ENCODE measurements around the gene TIMMDC1. TPM values are rescaled to one million over a fixed set of nuclear protein-coding genes. Genes with fewer than 3 reads are reported as not detected.

The TIMMDC1 gene
- total and polyA plus RNA-seq, 10 of the 15 experiments (the other 5 are each of a cell fraction or from before 2014, with no cell fraction given), result 55.9 to 146 (median 72.1) TPM

DNA sequence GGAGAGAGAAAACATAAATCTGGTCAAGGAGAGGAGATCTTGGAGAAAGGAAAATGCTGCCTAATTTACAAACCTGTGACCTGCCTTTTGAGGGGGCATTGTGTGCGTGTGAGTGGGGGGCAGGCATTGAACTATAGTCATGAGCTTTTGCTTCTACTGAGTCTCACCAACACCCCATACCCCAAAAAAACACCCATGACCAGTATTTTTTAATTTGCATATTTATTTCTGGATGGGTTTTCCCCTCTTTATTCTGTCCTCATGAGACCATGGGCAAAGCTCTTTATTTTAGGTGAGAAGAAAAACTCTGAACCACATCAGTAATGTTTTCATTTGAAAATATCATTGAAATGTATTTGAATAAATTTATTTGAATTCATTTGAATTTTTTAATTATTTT lies 40.4 kb downstream of the TIMMDC1 start (continued):
- TF ChIP-seq, protein P1, sequence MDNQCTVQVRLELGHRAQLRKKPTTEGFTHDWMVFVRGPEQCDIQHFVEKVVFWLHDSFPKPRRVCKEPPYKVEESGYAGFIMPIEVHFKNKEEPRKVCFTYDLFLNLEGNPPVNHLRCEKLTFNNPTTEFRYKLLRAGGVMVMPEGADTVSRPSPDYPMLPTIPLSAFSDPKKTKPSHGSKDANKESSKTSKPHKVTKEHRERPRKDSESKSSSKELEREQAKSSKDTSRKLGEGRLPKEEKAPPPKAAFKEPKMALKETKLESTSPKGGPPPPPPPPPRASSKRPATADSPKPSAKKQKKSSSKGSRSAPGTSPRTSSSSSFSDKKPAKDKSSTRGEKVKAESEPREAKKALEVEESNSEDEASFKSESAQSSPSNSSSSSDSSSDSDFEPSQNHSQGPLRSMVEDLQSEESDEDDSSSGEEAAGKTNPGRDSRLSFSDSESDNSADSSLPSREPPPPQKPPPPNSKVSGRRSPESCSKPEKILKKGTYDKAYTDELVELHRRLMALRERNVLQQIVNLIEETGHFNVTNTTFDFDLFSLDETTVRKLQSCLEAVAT (IDR thresholded peaks at IDR 0.05), result no peak
- TF ChIP-seq RCOR1 (conservative IDR thresholded peaks at IDR 0.05; ENCODE audit: low read depth, low read length), result no peak
- TF ChIP-seq ETV6 (conservative IDR thresholded peaks at IDR 0.05 in 1 of 2, IDR thresholded peaks at IDR 0.05 in 1 of 2; ENCODE audit: borderline replicate concordance in 1 of 2, low read depth in 1 of 2), result no peak
- TF ChIP-seq EP300 (IDR thresholded peaks at IDR 0.05; ENCODE audit: borderline replicate concordance in 1 of 2, control insufficient read depth in 1 of 2, low read depth in 2 of 2, low read length in 2 of 2), result no peak
- TF ChIP-seq JUNB (IDR thresholded peaks at IDR 0.05), result no peak
- no peak for TF ChIP-seq ZZZ3 (IDR thresholded peaks at IDR 0.05; ENCODE audit: control insufficient read depth, insufficient read length, low read depth)
- peak; percentile 60; the same call in 1 of the 2 replicates for TF ChIP-seq NFIC (IDR thresholded peaks at IDR 0.05; ENCODE audit: low read depth, low read length)

DNA sequence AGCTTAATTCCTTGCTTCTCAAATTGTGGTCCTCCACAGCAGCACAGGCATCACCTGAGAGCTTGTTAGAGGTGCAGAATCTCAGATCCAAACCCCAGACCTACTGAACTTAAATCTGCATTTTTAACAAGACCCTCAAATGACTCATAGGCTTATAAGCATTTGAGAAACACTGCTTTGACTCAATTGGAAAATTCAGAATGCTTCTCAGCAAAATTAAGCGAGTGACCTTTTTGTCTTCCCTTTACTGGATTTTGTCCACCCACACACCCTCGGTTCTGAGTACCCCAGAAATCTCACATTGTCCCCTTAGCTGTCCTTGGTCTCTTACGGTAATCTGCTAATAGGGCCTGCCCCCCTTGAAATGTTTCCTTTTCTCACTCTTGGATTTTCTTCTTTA lies 43.2 kb downstream of the TIMMDC1 start:
- ChIA-PET RAD21 (ENCODE audit: unreplicated experiment) (interaction anchor here (0.7 to 6.0 kb wide), 7 partner anchors 16 to 135 kb away, joined by 3 to 27 read pairs (median 4); partner anchors contain the start of gene TMEM39A), CTCF (interaction anchor here (0.6 to 1.7 kb wide), 8 partner anchors 8 to 276 kb away, joined by 3 to 7 read pairs (median 4); partner anchors contain the start of gene CD80), POLR2A (interaction anchor here (0.6 to 2.3 kb wide), 6 partner anchors 9 to 77 kb away, joined by 3 to 11 read pairs (median 4); no protein-coding TSS in a partner anchor), SMC1A (ENCODE audit: uncharacterized antibody, unreplicated experiment) (interaction anchor here (0.7 to 4.0 kb wide), 11 partner anchors 9 to 155 kb away, joined by 3 to 28 read pairs (median 4); partner anchors contain the start of gene CD80)
- in situ Hi-C loops (cut with MboI) (no loop called here), intact Hi-C loops (cut with micrococcal nuclease; ENCODE audit: unreplicated experiment) (no loop called here)
- no TSS peak for BruUV-seq (replicated peaks)
- no peak for DNase-seq (ENCODE audit: low read depth, low spot score)
- peak; percentile 36 for ATAC-seq
- peak overlapping the region; percentile 51 for H3K4me2 ChIP-seq (ENCODE audit: control insufficient read depth, insufficient read depth)
- H3K9ac ChIP-seq (ENCODE audit: control insufficient read depth, insufficient read depth, low read length), result no peak overlapping the region
- no peaks in the 10 kb centered on the region for H4K20me1 ChIP-seq (ENCODE audit: control insufficient read depth, insufficient read depth)
- no peak overlapping the region for H2AFZ ChIP-seq (ENCODE audit: control insufficient read depth, low read depth, low read length)
- no peak for FAIRE-seq
- peaks cover 79% of the 10 kb centered on the region for H3K79me2 ChIP-seq (ENCODE audit: control insufficient read depth, insufficient read depth, low read length)
- WGBS (ENCODE audit: insufficient coverage, insufficient replicate concordance, low lambda C conversion rate, missing lambda C conversion rate), result 2% methylated on average over 3 of the region's 3 CpGs
- peaks cover 0 to 39% of the 10 kb centered on the region in 2 experiments for H3K36me3 ChIP-seq (ENCODE audit: control insufficient read depth in 2 of 2, insufficient read depth in 2 of 2, low read length in 1 of 2)
- no peaks in the 10 kb centered on the region for H3K27me3 ChIP-seq (replicated peaks in 1 of 2; ENCODE audit: control insufficient read depth in 2 of 2, insufficient read depth in 2 of 2, low read length in 1 of 2)
- peaks cover 16% of the 10 kb centered on the region for H3K4me1 ChIP-seq (ENCODE audit: control insufficient read depth, insufficient read depth, low read length)
- H3K27ac ChIP-seq (ENCODE audit: control insufficient read depth, insufficient read depth), result peak overlapping the region; percentile 55
- peak overlapping the region; percentile 17; the same call in 1 of the 2 replicates for H3K4me3 ChIP-seq
- TF ChIP-seq POLR2AphosphoS5 (IDR thresholded peaks at IDR 0.05; ENCODE audit: low read length) (no peak), MTA2 (IDR thresholded peaks at IDR 0.05; ENCODE audit: low read depth) (no peak), LARP7 (IDR thresholded peaks at IDR 0.05) (no peak), EGR1 (IDR thresholded peaks at IDR 0.05; ENCODE audit: borderline replicate concordance in 1 of 2, low read depth in 2 of 2, low read length in 2 of 2) (0 out of 3 replicates have a peak, but pooled peaks of 1 of the 2 experiments have one; percentile 19)
- TF ChIP-seq, protein P2, sequence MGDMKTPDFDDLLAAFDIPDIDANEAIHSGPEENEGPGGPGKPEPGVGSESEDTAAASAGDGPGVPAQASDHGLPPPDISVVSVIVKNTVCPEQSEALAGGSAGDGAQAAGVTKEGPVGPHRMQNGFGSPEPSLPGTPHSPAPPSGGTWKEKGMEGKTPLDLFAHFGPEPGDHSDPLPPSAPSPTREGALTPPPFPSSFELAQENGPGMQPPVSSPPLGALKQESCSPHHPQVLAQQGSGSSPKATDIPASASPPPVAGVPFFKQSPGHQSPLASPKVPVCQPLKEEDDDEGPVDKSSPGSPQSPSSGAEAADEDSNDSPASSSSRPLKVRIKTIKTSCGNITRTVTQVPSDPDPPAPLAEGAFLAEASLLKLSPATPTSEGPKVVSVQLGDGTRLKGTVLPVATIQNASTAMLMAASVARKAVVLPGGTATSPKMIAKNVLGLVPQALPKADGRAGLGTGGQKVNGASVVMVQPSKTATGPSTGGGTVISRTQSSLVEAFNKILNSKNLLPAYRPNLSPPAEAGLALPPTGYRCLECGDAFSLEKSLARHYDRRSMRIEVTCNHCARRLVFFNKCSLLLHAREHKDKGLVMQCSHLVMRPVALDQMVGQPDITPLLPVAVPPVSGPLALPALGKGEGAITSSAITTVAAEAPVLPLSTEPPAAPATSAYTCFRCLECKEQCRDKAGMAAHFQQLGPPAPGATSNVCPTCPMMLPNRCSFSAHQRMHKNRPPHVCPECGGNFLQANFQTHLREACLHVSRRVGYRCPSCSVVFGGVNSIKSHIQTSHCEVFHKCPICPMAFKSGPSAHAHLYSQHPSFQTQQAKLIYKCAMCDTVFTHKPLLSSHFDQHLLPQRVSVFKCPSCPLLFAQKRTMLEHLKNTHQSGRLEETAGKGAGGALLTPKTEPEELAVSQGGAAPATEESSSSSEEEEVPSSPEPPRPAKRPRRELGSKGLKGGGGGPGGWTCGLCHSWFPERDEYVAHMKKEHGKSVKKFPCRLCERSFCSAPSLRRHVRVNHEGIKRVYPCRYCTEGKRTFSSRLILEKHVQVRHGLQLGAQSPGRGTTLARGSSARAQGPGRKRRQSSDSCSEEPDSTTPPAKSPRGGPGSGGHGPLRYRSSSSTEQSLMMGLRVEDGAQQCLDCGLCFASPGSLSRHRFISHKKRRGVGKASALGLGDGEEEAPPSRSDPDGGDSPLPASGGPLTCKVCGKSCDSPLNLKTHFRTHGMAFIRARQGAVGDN (IDR thresholded peaks at IDR 0.05), result no peak
- H3K9me3 ChIP-seq (replicated peaks; ENCODE audit: control insufficient read depth, insufficient read depth, low read length), result no peaks in the 10 kb centered on the region; the same call in 1 of the 3 replicates

Measured in GM12878 (cell line).